T-helper 1 cell treated with Interleukin-12 subunit alpha and Interleukin-12 subunit beta and Interleukin-4 antibody, amounts not matched to agents 30 ng/mL and 1 ng/mL, for 36 hours (primary cell): ENCODE measurements around the gene MORF4L2. TPM values are rescaled to one million over a fixed set of nuclear protein-coding genes. Genes with fewer than 3 reads are reported as not detected.

Source experiments
- intact Hi-C: fragments of 100-400 bp; cut with micrococcal nuclease; formaldehyde crosslinking; loops from one replicate; pipeline ENCODE4 v1.15.1; 2024
- total RNA-seq: library from RNA; stranded (reverse); gene quantifications from 2 replicates; pipeline ENCODE4 v1.2.3, GENCODE V29; 2022

The MORF4L2 gene, protein sequence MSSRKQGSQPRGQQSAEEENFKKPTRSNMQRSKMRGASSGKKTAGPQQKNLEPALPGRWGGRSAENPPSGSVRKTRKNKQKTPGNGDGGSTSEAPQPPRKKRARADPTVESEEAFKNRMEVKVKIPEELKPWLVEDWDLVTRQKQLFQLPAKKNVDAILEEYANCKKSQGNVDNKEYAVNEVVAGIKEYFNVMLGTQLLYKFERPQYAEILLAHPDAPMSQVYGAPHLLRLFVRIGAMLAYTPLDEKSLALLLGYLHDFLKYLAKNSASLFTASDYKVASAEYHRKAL
- 120 and 134 TPM in 2 replicates for total RNA-seq

DNA sequence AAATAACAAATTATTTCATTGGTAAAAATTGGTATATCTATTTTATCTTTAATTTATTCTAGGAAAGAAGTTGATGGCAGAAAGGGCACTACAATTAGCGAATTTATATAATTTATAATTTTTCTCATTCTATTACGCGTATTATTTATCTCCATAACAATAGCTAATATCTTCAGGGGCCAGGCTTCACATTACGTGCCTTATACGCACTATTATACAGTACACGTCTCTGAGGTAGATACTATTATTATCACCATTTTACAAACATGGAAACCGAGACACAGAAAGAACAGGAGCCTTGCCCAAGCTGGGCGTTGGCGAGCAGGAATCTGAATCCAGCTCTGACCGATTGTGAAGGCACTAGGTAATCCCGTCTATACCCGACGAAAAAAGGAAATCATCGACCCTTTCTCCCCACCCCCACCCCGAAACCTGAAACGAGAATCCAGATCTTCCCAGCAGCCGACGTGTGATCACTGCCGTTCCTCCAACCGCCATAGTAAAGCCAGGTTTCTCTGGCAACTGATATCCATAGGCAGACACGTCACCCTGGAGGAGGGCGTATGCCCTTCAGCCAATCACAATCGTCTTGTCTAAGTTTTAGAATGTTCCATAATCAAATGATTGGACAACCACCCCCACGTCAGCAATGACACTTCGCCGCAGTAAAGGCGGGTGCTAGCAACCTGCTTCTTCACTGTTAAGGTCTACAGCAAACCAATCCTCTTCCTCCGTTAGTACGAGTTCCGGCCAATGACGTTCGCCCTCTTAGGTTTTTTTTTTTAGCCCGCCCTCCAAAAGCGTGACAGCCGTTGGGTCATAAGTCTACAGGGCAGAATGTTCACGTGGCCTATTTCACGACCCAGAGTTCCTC is at the start of gene MORF4L2:
Gene MORF4L2, minus strand, starts transcription at position 501 of the 874 bp plus-strand sequence. CDS start 9,672 bp downstream, outside the sequence.
- intact Hi-C loops = loop anchor here (1.0 to 5.0 kb wide), 12 partner anchors 131 to 1089 kb away; partner anchors contain the start of genes ARMCX5, BEX2, BEX4 and FAM199X

DNA sequence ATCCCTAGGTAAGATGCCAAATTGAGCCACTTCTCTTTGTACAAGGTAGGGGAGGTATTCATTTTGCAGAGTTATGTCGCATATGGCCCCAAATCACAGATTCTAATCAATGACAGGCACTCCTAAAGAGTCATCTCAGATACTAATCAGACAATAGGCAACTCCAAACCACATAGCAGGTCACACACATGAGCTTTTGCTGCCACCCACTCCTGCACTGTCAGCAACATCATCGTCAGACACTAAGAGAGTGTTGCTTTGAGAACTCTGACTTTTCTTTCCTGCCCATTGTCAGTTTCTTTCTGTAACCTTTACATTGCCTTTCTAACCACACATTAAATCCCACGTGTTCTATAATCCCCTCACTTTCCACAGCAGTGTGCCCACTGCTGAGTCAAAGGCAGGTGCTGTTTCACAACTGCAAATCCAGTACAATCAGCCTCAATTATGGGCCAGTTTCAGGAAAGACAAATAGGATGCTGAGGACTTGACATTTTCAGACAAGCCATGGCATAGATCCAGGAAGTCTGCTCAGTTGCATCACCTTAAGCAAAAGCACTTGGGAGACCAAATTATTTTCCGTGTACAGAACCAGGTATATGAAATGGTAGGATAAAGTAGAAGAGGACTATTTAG is 47.7 kb upstream of the MORF4L2 start:
- intact Hi-C loops = no loop called here

DNA sequence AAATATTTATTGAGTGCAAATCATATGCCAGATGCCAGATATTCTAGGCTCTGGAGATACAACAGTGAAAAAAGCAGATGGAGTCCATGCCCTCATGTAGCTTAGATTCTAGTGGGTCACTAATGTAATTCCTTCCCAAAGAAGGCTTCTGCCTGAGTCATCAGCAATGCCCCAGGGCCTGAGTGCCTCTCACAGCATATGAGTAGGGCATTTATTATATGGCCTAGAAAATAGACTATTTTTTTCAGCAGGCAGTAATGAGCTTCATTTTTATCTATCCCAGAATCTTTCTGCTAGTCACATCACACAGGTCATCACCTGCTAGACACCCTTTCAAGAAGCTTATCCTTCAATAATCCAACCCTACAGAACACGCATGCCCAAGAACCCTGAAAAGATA is 46.5 kb upstream of the MORF4L2 start:
- intact Hi-C loops = no loop called here

DNA sequence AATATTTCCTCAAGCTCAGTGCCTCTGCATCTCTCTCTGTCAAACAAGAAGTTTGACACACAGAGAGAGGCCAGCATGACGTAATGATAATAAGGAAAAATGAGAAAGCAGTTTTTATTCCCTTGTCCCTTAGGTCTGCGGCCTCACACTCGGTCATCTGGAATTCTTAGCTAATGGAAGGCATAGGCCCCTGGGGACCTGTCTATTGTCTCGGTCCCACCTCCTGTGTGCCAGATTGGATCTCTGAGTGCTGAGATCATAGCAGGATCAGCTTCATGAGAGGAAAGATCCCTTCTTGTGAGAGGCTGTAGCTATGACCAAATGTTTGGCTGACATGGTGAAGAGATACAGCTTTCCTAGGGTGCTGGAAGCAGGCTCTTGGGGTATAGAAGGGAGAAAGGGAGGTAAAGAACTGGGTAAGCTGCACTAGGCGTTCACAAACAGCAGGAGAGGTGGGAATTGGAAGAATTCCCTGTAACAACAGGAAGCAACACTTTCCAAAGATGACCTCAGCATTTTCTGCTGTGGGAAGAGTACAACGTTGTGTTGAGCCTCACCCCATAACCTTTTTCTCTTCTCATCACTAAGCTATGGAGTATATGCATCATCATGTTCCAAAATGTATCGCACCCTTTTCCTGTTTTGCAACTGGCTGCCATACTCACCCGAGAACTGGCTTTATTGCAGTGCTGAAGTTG is 44.4 kb upstream of the MORF4L2 start:
- intact Hi-C loops = no loop called here

DNA sequence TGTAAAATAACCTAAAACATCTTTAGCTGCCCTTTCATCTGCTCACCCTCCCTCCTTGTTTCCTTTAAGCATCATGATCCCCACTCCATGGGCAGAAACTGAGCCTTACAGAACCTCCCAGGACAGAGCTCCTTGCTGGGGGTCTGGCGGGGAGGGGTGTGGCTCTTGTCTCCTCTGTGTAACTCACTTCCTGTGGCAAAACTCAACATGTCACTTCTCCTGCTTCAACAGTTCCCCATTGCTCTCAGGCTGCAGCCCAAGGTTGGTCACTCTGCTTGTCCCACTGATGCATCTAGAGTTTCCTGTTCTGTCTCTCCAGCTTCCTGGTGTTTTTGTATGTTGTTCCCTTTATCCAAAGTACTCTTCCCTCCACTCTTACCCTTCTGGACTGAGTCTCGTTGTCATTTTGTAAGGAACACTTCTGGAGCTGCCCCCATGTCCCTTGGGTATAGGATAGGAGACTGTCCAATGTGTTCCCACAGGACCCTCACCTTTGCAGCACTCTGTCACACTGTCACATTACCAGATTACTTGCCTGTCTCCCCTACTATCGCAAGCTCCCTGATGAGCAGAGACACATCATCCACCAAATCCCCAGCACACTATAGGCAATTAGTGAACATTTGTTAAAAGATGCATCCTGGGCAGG is 43.8 kb upstream of the MORF4L2 start:
- intact Hi-C loops = no loop called here

DNA sequence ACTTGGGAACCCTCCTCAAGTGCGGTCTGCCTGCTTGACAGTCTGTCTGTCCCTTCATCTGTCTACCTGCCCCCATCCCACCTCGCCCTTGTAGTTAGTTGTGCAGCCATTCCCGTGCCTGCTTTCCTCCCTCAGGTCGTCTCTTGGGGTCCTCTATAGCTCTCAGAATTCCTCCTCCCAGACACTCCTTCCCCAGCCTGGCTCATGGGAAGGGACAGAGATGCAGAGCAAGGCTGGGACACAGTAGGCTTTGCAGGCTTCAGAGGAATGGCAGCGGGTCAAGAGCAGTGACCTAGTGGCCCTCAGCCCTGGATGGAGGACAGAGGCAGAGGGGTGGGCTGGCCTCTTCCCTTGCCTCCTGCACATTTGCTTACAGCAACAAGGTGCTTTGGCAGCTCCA is 42.5 kb upstream of the MORF4L2 start:
- intact Hi-C loops = no loop called here

DNA sequence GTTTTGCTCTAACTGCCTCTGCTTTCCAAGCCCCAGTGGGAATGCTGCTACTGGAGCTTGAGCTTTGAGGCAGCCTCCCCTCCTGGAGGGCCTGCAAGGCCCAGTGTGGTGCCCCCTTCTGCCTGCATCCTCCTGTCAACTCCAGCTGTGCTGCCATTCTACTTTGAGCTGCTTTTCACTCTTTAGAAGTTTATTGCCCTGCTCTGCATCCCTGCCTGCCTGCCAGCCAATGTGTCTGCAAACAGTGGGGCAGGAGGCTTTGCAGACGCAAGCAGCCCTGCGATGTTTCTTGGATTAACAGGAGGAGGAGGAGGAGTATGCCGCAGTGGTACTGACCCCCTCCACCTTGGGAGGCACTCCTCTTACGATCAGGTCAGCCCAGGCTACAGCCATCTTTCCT is 40.6 kb upstream of the MORF4L2 start:
- intact Hi-C loops = no loop called here

DNA sequence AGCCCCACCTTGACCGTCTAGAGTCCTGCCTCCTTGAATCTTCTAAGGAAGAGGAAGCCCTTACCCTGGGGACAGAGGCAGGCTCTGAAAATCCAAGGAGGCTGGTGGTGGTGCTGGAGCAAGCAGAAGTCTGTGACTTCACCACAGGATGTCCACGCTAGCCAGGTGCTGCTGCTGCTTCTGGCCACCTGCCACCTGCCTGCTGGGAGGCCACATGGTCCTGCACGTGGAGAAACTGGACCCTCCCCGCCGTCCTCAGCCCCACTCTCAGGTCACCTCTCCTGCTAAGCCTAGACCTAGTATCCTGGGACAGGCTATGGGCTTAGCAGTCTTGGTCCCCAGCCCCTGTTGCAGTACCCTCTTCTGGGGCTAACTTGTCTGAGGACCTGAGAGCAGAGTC is 40.0 kb upstream of the MORF4L2 start:
- intact Hi-C loops = no loop called here

DNA sequence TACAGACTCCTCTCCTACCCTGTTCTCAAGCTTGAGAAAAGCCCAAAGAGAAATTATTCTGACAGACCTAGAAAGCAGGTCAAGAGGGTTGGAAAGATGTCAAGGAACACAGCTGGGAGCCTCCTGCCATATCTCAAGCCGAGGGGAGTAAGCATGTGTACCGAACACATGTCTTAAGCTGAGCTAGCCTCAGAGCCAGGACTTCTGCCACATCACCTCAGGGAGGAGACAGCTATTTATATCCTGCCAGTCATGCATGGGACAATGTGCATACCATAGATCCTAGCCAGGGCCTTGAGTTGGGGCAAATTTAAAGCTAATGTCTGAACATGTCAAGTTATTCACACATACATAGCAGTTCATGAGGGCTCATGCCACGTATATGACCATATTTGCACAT is 36.0 kb upstream of the MORF4L2 start:
- intact Hi-C loops = no loop called here

DNA sequence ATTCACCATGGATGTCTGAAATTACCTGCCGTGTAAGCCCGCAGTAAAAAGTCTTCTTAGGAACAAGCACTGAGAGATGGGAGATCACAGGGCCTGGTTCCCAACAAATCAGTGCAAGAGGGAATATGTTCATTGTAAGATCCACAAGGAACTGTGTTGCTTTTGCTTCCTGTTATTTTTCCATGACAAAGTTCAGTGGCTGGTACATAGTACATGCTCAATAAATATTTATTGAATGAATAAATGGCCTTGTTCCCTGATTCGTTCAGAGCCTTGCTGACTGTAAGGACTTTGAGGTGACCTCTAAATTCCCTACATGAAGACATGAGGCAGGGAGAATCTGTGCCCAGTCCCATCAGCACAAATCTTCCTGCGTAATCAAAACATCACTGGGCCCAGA is 31.6 kb upstream of the MORF4L2 start:
- intact Hi-C loops = no loop called here

DNA sequence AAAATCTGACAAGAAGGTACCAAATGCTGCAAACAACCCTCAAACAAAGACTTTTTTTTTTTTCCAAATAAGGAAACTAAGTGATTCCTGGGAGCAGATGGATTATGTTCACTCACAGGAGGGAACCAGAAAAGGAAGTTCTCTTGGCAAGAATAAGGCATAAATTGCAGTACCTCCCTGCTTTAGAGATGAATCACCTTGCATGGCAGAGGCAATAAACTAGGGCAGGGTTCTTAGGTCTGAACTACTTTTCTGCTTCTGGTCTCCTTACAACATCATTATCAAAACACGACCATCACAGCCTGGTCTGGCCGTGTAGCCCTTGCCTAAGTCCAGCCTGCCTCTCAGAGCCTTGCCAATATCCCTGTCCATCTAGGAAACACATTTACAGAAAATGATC is 30.5 kb upstream of the MORF4L2 start:
- intact Hi-C loops = no loop called here

DNA sequence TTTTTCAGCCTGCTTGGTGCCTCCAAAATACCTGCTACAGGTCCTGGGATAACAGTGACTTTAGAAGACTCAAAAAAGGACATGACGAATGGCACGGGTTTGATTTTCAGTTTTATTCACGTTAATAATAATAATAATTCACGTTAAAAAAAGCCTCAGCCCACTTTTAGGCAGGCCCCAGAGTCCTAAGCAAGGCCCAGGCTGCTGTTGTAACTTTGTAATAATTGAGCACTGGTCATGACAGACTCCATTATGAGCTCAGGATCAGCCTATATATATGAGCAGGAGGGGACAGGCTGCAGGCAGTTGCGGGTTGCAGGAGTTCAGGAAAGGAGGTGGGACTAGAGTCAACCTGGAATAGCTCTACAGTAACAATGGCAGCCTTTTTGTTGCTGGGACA is 24.1 kb upstream of the MORF4L2 start, which contains the start of gene TMEM31:
Gene TMEM31, plus strand, starts transcription at position 301 of the 400 bp plus-strand sequence. CDS start 1,350 bp downstream, outside the sequence.
- intact Hi-C loops = loop anchor here (1.0 kb wide), 3 partner anchors 21 to 177 kb away; no protein-coding TSS in a partner anchor

DNA sequence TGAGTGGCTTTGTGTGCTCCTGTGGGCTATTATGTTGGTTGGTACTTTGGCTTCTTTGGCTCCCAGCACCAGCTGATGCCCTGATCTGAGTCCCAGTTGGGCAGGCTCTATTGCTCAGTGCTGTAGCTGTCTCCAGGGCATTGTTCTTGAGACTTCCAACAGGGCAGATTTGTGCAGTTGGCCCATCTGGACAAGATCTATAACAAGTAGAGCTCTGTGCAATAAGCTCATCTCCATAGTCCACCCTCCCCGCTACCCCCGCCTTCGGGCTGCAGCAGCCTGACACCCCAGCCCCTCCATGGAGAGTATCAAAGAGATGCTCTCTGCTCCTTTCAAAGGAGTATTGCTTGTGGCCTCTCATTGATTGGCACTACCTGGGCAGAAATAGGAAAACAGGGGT is 18.4 kb upstream of the MORF4L2 start:
- intact Hi-C loops = no loop called here

DNA sequence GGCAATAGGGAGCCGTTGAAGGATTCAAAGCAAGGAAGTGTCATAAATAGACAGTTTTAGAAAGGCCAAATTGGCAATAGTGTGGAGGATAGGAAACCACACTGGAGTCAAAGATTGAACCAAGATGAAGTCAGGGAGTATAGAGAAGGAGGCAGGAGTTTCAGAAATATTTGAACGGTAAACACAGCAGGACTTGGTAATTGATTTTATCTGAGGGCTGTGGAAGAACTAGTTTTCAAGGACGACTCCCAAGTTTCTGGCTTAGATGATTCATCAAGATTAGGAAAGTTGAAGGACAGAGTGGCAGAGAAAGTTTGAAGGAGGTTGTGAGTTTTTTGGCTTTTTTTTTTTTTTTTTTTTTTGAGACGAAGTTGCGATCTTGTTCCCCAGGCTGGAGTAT is 12.7 kb upstream of the MORF4L2 start:
- intact Hi-C loops = no loop called here

DNA sequence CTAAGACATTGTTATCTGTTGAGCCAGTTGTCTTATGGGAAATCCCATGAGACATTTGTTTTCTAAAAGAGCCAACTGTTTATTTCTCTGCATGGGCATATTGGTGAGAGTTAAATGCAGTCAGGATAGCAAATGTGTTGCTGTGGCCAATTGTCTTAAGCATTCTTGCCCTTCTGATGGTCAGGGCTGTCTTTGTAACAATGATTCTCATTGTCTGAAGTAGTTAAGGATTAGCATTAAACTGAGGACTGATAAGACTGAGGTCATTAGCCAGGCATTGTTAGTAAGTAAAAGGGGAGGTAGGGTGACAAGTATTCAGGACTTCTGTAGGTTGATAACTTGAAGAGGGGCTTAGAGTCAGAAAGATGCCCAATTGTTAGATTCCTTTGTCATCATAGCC is 11.2 kb upstream of the MORF4L2 start:
- intact Hi-C loops = no loop called here

DNA sequence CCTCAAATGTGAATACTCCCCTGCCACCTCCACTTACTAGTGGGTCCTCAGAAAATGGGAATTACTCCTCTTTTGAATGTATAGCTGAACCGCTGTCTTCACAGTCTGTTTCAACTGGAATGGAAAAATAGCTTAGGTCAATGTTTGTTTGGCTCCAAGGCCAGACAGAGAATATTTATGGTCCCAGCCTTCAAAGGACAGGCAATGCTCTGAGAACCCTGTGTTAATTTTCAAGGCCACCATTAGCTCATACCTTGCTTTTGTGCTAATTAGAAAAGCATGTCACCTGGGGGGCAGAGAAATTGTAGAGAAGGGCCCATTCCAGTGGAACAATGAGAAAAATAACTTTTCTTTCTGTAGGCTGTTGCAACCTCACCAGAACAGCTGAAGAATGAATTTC is 4.6 kb upstream of the MORF4L2 start:
- intact Hi-C loops = no loop called here

DNA sequence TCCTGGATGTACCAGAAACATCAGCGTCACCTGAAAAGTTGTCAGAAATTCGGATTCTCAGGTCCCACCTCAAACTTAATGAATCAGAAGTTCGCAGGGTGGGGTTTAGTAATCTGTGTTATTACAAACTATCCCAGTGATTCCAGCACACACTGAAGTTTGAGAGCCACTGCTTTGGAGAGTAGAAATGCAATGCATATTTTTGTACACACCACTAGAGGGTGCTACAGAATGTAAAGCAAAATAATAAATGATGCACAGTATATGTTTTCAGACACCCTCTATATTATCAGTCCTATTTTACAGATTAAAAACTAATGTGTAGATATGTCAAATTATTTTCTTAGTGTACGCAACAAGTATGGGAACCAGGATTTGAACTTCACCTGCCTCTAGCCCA is 2.4 kb upstream of the MORF4L2 start:
- intact Hi-C loops = loop anchor here (1.0 to 5.0 kb wide), 7 partner anchors 22 to 1092 kb away; partner anchors contain the start of genes ARMCX5, RAB9B and ZCCHC18

DNA sequence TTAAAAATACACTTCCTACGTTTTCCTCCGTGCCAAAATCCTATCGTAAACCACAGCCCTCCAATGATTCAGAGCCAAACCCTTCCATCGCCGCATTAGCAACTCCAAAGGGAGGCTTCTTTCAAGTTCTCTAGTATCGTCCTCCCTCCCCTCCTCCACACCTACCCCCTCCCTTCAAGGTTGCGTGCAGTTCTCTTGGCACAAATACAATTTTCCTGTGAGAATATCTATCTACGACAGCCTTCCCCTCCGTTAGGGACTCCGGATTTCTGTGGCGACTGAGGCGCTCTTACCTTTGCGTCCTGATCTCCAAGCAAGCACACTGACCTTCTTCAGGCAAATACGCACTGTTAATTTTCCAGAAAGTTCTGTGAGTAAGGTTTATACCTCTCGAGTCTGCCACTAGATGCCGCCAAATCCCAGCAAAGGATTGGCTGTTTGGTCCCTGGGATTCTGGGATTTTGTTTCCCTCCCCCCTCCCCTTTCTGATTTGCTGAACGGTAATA is 1.2 kb upstream of the MORF4L2 start:
- intact Hi-C loops = loop anchor here (1.0 to 5.0 kb wide), 10 partner anchors 145 to 1090 kb away; partner anchors contain the start of genes ARMCX5, BEX2, FAM199X and RAB9B

DNA sequence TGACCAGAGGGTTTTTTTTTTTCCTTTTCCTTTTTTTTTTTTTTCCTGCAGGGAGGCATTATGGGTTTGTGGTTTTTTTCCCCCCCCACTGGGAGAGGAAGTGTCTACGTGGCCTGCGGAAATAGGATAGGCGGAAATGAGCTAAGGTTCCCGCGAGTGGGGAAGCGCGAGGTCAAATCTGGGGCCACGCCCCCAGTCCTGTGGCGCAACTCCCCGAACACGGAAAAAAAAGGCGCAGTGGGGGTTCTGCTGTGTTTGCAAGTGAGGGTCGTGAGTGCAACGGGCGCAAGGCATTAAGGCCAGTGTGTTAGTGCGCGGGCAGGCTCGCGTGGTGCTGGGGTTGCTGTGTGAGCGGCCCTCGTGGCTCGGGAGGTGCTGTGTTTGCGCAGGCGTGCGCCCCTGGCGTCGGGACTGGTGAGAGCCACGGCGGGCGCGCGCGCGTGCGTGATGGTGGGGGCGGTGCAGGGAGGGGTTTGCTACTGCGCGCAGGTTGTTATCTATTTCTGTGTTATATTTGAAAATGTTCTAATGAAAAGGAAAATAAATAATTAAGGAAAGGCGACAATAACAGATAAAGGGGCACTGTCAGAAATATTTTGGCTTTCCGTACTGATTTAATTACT is 685 bp upstream of the MORF4L2 start:
- intact Hi-C loops = loop anchor here (1.0 to 5.0 kb wide), 9 partner anchors 145 to 1090 kb away; partner anchors contain the start of genes ARMCX5, BEX2, FAM199X and RAB9B

DNA sequence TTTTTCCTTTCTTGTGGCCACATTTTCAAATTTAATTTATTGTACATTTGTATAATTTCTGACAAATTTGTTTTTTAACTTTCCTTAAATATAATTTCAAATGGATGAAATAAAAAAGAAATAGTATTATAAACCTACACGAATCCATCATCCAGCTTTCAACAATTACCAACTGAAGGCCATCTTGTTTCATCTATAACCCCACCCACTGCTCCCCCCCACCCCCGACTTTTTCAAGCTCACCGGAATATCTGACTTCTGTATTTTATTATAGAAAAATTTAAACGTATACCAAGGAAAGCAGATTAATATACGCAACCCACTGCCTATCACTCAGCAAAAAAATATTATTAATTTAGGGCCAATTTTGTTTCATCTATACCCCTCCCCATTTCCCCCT is 1.1 kb downstream of the MORF4L2 start:
- intact Hi-C loops = loop anchor here (1.0 to 5.0 kb wide), 5 partner anchors 56 to 1088 kb away; partner anchors contain the start of genes ARMCX5, RAB9B and ZCCHC18
